ENCODE results near the gene BAIAP2L1.
"Not testable (repeated sequence)": the region's sequence is repeated elsewhere in the genome, so short reads cannot be mapped to it uniquely, and the experiment has no call there.

Gene BAIAP2L1

GRCh38 chr7:98319176-98319575, 81.7 kb downstream of the BAIAP2L1 start:
- DNase-seq (ENCODE audit: low read depth): no peak

- no peak for DNase-seq (ENCODE audit: low read depth)
Observed at GRCh38 chr7:98317366-98318040, 83.4 kb downstream of the BAIAP2L1 start.

GRCh38 chr7:98315994-98316527, 84.8 kb downstream of the BAIAP2L1 start:
- DNase-seq (ENCODE audit: low read depth): not testable (repeated sequence)

GRCh38 chr7:98315318-98315993, 85.4 kb downstream of the BAIAP2L1 start:
- DNase-seq (ENCODE audit: low read depth): no peak

- peak; percentile 18 for DNase-seq (ENCODE audit: low read depth)
Observed at GRCh38 chr7:98314469-98314868, 86.4 kb downstream of the BAIAP2L1 start.

- no peak for DNase-seq (ENCODE audit: low read depth)
Observed at GRCh38 chr7:98312201-98312600, 88.7 kb downstream of the BAIAP2L1 start.

GRCh38 chr7:98309566-98309965, 91.3 kb downstream of the BAIAP2L1 start:
- DNase-seq (ENCODE audit: low read depth): no peak

GRCh38 chr7:98307971-98308466, 92.9 kb downstream of the BAIAP2L1 start:
- DNase-seq (ENCODE audit: low read depth): no peak

- no peak for DNase-seq (ENCODE audit: low read depth)
Observed at GRCh38 chr7:98305951-98306535, 94.8 kb downstream of the BAIAP2L1 start.

- DNase-seq (ENCODE audit: low read depth): no peak
Observed at GRCh38 chr7:98303906-98304305, 97.0 kb downstream of the BAIAP2L1 start.

GRCh38 chr7:98303176-98303865, 97.6 kb downstream of the BAIAP2L1 start:
- DNase-seq (ENCODE audit: low read depth): no peak

GRCh38 chr7:98301693-98302470, 99.0 kb downstream of the BAIAP2L1 start:
- DNase-seq (ENCODE audit: low read depth): no peak

GRCh38 chr7:98300595-98301372, 100.1 kb downstream of the BAIAP2L1 start:
- no peak for DNase-seq (ENCODE audit: low read depth)

GRCh38 chr7:98297626-98298286, 103.1 kb downstream of the BAIAP2L1 start:
- no peak for DNase-seq (ENCODE audit: low read depth)

GRCh38 chr7:98296833-98297232, 104.1 kb downstream of the BAIAP2L1 start:
- DNase-seq (ENCODE audit: low read depth): no peak

- peak; percentile 17 for DNase-seq (ENCODE audit: low read depth)
Observed at GRCh38 chr7:98295467-98296192, 105.3 kb downstream of the BAIAP2L1 start.

- peak; percentile 60 for DNase-seq (ENCODE audit: low read depth)
Observed at GRCh38 chr7:98294798-98295382, 106.0 kb downstream of the BAIAP2L1 start.

GRCh38 chr7:98294326-98294725, 106.6 kb downstream of the BAIAP2L1 start:
- DNase-seq (ENCODE audit: low read depth): no peak

- no peak for DNase-seq (ENCODE audit: low read depth)
Observed at GRCh38 chr7:98293746-98294145, 107.1 kb downstream of the BAIAP2L1 start.

Measured in EH (cell line).